ENCODE data around the gene ATXN2.
"Not testable (repeated sequence)": the region's sequence is repeated elsewhere in the genome, so short reads cannot be mapped to it uniquely, and the experiment has no call there.

ATXN2 gene

DNA sequence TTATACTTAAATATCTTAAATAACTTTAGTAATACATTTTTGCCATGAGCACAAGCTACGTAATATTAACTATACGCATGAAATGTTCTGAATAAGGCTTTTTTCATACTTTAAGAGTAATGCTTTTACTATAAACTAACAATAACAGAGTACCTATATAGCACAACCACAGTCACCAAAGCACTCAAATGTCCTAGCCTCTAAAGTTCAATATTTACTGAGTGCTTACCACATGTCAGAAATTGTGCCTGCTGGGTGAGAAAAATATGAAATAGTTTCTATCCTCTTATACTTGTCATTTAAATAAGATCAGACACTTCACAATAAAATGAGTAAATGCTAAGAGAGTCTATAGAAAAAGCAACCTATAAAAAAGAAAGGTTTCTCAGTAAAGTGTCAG, 110.3 kb downstream of the ATXN2 start:
- DNase-seq: no peak

- no peak for DNase-seq
Observed at GRCh38 chr12:111488271-111488670, 110.8 kb downstream of the ATXN2 start.

DNA sequence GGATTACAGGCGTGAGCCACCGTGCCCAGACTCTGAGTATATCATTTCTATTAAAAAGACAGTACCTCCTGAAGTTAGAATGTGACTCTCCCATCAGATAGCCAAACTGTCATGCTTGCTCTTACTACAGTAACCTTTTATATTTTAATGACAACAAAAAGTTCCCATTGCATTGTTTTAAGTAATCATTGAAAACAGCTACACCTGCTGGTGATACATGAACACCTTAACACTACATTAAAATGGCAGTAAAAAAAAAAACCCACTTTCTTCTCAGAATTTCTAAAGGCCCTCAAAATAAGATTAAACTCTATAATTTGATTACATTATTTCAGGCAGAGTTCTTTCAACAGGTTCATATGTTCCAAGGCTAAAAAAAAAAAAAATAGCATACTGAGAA, 116.7 kb downstream of the ATXN2 start:
- no peak for DNase-seq

- no peak for DNase-seq
Observed at GRCh38 chr12:111471236-111471635, 127.9 kb downstream of the ATXN2 start.

- DNase-seq: no peak
Observed at GRCh38 chr12:111469401-111469800, 129.7 kb downstream of the ATXN2 start.

DNA sequence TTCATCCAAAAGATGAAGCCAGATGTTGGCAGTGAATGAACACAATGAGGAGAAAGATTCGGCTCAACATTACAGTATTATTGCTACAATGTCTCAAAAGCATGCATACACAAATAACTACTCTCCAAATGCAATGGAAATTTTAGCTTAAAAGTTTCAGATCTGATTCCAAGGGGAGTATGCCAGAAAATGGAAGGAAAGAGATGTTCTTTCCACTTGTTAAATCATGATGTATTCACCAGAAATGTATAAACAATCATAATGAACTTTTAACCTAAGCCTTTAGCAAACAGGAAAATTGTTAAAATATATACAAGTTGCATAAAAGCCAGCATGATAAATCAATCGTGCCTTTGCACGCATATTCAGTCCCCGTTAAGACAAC, 131.3 kb downstream of the ATXN2 start:
- DNase-seq: no peak

DNA sequence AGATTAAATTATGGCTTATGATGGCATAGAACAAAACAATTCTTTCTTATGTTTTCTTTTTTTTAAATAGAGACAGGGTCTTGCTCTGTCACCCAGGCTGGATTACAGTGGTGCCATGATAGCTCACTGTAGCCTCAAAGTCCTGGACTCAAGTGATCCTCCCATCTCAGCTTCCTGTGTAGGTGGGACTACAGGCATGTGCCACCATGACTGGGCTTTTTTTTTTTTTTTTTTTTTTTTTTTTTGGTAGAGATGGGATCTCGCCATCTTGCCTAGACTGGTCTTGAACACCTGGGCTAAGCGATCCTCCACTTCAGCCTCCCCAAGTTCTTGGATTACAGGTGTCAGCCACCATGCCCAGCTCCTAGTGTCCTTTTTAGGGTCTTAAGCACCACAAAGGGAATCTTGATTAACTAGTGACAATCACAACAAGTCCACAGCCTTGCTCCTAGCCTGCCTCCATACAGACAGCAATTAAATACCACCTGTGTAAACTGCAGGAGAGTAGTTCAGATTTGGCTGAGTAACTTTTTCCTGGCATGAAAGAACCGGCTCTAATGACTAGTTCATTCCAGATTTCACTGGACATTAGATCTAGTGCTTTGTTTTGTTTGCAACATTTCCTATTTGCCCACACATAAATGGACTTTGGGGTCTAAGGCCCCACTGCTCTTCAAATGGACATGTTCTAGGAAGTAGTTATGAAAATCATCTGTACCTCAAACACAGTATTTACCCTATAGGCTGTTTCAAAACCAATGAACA, 131.8 kb downstream of the ATXN2 start:
- no peak for DNase-seq

GRCh38 chr12:111462210-111462769, 136.8 kb downstream of the ATXN2 start:
- DNase-seq: no peak

GRCh38 chr12:111460111-111460510, 139.0 kb downstream of the ATXN2 start:
- DNase-seq: not testable (repeated sequence)

DNA sequence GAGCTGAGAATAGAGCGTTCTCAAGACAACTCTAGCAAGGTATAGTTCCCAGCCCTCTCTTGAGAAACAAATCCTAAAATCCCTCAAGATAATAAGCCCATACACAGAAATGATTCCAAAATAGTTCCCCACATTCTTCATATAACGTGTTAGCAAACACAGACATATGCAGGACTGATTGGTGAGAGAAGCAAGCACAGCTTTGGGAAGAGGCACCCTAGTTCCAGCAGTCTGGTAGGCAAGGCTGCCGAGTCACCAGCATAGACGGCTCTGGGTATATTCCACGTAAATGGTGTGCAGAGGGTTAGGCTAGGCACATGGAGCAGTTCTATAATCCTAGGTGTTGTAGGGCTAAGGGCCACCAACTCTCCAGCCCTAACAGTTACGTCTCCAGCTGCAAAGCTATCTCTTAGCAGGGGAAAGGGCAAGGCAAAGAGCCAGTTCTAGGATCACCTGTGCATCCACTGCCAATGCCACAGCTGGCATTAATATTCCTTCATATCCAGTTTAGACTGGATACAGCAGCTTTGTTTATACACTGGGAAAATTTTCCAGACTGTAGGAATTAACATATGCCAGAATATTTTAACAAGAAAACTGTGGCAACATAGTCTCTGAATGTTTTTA, 140.5 kb downstream of the ATXN2 start:
- DNase-seq: no peak

- no peak for DNase-seq
Observed at GRCh38 chr12:111457577-111457976, 141.5 kb downstream of the ATXN2 start.

GRCh38 chr12:111457071-111457470, 142.0 kb downstream of the ATXN2 start:
- DNase-seq: no peak

- no peak for DNase-seq
Observed at GRCh38 chr12:111455448-111456320, 143.4 kb downstream of the ATXN2 start.

DNA sequence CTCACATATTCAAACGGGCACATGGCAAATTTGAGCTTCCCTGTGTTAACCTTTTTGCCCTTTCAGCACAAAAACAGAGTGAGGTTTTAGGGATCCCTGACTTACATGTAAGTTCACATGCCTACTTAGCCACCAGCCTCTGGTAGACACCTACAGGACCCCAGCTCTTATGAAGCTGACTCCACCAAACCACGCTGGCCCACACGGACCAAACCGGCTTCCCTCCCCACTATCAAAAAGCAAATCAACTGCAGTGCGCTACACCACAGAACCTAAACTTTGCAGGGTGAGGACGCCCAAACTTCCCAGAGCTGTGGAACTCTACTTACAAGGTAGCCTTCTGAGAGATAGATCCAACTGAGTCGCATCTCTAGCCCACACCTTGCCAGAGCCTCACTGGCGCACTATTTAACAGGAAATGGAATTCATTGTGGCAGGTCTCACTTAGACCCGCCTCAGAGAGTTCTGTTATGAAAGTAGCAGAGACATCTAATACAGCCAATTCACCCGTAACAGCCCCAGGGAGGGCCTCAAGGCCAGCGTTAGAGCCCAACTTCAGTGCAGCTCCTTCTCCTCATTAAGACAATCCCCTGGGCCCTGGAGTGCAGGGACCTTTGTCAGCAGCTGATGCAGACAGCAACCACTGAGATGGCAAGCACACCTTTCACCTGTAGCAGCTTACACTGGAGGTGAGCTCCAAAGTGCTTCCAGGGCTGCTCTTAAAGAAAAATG, 144.2 kb downstream of the ATXN2 start:
- no peak for DNase-seq

- no peak for DNase-seq
Observed at GRCh38 chr12:111454311-111454710, 144.8 kb downstream of the ATXN2 start.

DNA sequence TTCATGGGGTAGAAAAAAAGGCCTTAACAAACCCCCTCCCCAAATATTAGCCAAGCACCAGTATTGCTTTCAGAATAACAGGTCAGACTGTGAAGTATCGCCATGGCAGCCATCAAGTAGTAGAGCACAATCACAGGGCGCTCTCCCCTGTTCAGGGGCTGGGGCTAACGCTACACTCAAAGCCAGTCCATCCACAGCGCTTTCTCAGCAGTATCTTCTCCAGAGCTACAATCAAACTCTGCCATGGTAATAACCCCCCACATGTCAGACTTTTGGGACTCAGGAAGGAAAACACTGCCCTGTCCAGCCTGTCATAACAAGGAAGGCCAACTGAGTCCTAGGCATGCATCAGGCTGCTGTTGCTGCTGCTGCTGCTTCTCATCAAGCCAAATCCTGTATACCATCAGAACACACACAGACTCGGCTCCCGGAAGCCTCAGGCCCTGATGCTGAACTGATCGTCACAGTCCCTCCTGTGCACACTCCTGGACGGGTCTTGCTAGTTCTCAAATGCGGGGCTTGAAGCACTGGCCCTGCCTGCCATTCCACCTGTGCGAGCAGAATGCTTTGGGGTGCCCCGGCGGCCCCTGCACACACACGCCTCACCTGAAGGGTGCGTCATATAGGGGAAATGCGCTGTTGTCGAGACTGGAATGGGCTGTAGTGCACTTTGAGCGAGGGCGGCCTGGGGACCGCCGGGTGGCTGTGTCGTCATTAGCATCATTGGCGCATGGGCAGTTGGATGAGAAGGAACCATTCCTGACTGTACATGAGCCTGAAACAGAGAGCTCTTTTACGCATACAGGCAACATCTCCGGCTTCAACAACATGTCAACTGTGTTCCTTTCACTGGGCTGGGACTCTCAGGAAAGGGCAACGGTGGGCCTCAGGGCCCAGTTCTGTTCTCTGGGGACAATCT, 145.8 kb downstream of the ATXN2 start:
- no peak for DNase-seq

DNA sequence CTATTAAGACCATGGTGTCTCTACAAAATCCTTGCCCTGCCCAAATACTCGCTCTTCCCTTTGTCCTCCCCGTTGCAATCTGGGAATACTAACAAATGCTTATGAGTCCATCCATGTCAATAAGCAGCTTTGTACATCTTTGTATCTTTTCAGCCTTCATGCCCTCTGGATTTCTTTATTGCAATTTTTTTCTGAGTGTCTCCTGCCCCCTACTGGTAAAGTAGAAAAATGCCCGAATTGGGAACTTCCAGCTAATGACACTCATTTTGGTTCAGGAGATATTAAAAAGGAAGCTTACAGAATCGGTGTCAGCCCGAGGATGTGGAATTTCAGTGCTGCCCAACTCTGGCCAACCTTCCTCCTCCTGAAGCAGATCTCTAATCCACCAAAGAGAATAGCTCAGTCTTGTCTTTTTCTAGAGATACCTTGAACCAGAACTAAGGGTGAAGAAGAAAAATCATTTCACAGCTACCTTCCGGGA, 147.4 kb downstream of the ATXN2 start:
- no peak for DNase-seq

GRCh38 chr12:111451232-111451631, 147.9 kb downstream of the ATXN2 start:
- DNase-seq: no peak

DNA sequence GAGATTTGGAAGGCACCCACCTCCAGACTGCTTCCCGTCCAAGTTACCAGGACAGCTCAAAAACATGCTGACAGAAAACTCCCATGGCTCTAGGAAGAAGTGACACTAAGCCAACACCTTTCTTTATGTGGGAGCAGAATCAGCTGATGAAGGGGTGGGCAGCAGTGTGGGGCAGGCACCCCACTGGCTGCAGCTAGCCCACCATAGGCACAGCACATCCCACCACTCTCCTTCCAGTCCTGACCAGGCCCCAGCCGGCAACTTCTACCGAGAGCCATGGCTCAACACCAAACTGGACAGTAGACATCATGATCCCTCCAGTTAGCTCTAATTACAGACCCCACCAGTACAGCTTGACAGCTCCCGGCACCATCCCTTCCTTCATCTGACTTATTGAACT, 148.4 kb downstream of the ATXN2 start:
- DNase-seq: no peak

DNA sequence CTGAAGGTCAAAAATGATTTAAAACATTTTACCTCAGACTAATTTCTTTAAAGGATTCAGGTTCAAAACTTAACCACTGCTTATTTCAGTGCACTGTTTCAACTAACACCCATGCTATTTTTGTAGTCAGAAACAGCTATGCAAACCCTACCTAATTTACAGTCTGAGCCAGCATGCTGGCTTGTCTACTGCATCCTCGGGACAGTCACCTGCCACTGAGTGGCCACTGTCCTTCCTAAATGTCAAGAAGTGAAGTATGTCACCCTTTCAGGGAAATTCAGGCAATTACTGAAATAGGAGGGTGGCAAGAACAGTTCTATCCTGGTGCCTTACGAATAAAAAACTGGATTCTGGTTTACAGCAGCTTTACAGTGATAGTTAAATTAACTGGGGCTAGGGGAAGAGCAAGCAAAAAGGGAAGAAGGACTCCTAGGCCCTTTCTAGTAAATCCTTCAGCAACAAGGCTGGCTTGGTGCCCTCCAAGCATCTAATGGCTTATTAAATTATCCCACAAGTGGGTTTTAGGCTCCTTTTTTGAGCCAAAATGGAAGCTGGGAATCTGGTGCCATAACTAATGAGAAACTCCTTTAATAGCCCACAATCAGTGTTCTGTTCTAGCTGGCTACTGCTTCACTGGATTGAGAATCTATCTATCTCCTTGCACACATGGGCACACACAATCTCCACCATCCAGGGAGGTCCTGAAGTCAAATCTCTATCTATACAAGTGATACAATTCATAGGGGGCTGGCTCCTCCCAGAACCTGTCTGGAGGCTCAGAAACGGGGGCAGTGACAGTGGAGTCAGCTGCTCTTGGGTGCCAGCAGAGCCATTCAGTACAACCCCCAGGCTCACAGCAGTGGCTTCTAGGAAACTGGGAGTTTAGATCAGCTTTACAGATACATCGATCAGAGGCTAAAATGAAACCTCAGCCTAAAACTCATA, 150.0 kb downstream of the ATXN2 start:
- no peak for DNase-seq
